HG02678 (cell line): ENCODE measurements around the gene POLR3C.
"Not testable (repeated sequence)": the region's sequence is repeated elsewhere in the genome, so short reads cannot be mapped to it uniquely, and the experiment has no call there.

ENCODE experiments used
- ATAC-seq: cut with Tn5 transposase; IDR thresholded peaks from one replicate; pipeline ENCODE4 v1.9.1; 2021; ENCODE audit warnings: mild to moderate bottlenecking, moderate library complexity; ENCODE audit not compliant: unreplicated experiment

POLR3C gene

DNA sequence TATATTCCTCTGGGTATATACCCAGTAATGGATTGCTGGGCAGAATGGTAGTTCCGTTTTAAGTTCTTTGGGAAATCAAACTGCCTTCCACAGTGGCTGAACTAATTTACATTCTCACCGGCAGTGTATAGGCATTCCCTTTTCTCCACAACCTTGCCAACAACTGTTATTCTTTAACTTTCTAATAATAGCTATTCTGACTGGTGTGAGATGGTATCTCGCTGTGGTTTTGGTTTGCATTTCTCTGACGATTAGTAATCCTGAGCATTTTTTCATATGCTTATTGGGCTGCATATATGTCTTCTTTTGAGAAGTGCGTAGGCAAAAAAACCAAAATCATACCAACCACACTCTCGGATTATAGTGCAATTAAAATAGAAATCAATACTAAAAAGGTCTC lies 5.9 kb upstream of the POLR3C start:
- not testable (repeated sequence) for ATAC-seq

- ATAC-seq = not testable (repeated sequence)
Measured at GRCh38 chr1:145822779-145823331, 1.1 kb upstream of the POLR3C start.

GRCh38 chr1:145824499-145824842 lies 471 bp downstream of the POLR3C start:
- no peak for ATAC-seq

DNA sequence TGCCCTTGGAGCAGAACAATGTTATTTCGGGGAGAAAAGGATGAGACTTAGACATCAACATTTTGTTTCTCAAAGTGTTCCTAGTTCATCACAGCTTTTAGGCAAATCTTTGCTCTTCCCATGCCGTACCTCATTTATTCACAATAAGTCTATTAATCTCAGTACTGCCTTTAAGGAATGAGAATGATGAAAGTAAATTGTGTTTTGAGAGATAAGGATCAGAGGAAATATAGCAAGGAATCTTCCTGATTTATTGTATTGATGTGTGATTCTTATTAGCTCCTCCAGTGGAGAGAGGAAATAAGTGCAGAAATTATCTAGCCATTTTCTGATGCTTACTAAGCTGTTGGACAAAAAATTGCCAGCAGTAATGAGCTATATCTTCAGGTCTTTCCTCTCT lies 2.0 kb downstream of the POLR3C start:
- no peak for ATAC-seq

DNA sequence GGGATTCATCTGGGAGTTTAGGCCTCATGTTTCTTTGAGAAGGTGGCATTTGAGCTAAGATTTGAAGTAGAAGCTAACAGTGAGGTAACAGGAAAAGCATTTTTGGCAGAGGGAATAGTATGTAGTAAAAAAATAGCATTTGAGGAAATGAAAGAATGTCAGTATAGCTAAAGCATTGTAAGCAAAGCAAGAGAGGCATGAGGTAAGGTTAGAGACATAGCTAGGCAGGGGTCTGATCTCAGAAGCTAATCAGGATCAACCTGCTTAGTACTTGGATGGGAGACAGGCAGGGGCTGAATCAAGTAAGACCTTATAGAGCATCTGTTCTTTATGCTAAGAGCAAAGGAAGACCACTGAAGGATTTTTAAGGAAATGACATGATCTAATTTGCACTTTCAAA lies 4.0 kb downstream of the POLR3C start:
- no peak for ATAC-seq

- ATAC-seq = no peak
Measured at GRCh38 chr1:145828367-145829026, 4.5 kb downstream of the POLR3C start.

DNA sequence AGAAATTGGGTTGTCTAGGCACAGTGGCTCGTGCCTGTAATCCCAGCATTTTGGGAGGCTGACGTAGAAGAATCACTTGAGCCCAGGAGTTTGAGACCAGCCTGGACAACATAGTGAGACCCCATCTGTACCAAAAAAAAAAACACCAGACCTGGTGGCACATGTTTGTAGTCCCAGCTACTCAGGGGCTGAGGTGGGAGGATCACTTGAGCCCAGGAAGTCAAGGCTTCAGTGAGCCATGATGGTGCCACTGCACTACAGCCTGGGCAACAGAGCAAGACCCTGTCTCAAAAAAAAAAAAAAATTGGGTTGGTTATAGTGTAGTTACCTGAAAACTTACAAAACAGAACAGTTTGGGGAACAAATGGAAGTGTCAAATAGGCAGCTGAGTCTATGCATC lies 6.8 kb downstream of the POLR3C start:
- not testable (repeated sequence) for ATAC-seq

DNA sequence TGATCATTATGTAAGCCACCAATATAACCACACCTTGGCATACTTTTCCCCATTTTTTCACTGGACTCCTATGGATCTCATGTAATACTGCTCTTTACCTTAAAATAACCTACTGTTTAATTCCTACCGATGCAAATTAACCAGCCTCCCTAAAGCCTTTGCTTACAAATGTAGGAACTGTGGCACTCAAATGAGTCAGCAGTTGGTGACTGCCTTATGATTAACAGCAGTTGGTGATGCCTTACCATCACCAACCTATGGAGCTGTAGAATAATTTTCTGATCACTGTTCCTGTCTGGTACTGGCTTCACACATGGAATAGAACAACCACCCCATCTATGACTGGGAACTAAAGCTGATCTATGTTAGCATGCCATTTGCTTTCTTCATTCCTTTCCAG lies 13.7 kb downstream of the POLR3C start:
- ATAC-seq = no peak

DNA sequence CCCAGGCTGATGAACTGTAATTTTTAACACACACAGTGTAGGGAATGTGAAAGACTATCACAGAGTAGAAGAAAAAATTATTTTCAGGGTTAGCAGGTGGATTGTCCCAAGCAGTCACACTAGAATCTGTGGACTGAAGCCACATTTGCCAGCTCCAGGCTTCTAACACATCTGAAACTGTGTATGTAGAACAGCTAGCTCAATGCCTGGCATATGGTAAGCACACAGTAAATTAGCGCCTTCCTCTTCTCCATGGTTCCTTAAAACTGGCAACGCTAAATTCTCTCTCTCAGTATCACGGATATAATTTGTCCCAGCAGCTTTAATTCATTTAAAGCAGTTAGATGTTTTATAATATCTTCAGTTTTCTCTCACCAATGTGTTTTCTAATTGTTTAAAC lies 19.0 kb downstream of the POLR3C start:
- ATAC-seq = no peak

DNA sequence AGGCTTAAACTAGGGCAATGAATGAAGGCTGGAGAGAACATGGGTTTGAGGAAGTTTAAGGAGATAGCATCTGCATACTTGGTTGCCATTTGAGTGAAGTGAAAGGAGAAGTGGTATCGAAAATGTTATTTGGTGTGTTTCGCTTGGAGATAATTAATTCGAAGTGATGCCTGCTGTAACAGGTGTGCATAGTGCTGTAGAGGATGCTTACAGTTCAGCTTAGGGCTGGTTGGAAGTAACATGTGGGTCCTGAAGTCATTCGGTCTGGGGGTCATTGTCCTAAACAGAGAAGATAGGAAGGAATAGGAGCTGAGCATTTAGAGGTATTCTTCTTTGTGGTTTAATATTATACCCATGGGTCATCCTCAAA lies 21.1 kb downstream of the POLR3C start:
- ATAC-seq = peak; percentile 81

- ATAC-seq = peak; percentile 65
Measured at GRCh38 chr1:145845514-145846161, 21.6 kb downstream of the POLR3C start, which contains the start of gene NUDT17. Gene NUDT17, plus strand, starts transcription at chr1:145845630. Its CDS starts 11 bp downstream, at chr1:145845641.

- ATAC-seq = no peak
Measured at GRCh38 chr1:145846201-145846612, 22.2 kb downstream of the POLR3C start.

GRCh38 chr1:145847827-145848226 lies 23.8 kb downstream of the POLR3C start:
- ATAC-seq = no peak

- ATAC-seq = no peak
Measured at GRCh38 chr1:145849356-145850160, 25.6 kb downstream of the POLR3C start.

GRCh38 chr1:145855426-145855948 lies 31.5 kb downstream of the POLR3C start:
- no peak for ATAC-seq

DNA sequence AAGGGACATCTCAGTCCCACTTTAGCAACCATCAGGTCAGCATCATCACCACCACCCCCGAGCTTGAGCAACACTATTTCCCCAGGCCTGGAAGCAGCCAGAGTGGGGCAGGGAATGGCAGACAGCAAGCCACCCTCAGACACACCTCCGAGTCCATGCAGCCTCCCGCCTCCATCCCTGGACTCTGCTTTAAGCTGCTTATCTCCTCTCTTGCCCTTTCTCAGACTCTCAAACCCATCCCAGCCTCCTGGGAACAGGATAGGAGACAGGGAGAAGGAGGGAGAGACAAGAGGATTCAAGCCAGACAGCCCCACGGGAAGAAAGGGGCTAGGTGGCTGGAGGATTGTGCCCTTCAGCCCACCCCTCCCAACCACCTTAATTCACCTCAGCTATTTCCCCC lies 33.2 kb downstream of the POLR3C start:
- ATAC-seq = no peak

DNA sequence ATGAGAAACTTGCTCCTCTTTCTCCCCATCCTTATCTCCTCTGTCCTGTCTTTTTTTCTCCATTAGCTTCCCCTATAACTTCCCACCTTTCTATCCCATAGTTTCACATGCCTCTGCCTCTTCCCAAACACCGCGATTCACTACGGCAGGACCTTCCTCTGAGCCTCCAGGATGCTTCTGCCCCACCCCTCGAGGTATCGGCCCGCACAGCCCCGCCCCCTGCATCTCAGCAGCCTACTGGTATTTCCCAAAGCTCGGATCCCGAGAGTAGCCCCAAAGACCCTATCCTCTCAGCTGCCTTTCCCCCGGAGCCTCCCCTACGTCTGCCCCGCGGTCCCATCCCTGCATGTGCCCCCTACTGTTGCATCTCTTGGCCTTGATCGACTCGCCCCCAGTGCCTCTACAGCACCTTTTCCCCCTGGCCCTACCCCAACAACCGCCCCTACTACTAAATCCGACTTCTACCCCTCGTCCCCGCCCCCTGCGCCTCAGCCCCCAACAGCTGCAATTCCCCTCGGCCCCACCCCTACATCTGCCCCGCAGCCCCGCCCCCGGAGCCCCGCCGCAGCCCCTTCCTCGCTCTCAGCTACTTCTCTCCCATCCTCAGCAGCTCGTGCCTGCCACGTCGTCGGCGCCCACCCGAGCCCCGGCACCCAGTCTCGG lies 34.4 kb downstream of the POLR3C start:
- ATAC-seq = peak; percentile 22

- peak; percentile 88 for ATAC-seq
Measured at GRCh38 chr1:145858901-145859490, 35.0 kb downstream of the POLR3C start, which contains the start of gene PIAS3. Gene PIAS3, minus strand, starts transcription at chr1:145859081. Its CDS starts 91 bp downstream, at chr1:145858990.

DNA sequence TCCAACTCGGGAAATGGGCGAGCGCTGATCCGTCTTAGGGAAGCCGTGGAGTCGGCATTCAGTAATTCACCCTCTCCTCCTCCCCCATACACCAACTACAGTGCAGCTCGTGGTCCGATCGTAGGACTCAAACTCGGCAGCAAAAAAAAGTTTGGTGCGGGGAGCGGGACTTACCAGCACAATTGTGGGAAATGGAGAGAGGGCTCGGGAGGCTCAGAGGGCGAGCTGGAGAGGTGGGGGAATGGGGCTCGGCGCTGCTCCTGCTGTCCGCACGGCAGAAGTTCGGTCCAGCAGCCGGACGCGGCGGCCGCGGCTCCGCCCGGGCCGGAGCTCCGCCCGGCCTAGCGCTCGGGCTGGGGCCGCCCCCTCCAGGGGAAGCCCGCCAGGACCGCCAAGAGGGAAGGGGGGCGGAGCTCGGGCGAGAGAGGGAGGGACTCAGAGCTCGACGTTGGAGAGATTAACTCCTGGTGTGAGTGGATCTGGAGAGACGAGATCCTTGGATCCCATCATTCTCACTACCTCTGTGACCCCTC lies 35.6 kb downstream of the POLR3C start:
- ATAC-seq = peak; percentile 78
